Spinal cord (tissue), 10 donors: ENCODE data around the gene BFSP2. TPM values are rescaled to one million over a fixed set of nuclear protein-coding genes. Genes with fewer than 3 reads are reported as not detected.
A peak's percentile ranks its signal among the peaks of the same experiment; 100 is the strongest.

Experiments used
- DNase-seq, 6 donors: peaks; one replicate each; pipeline versions ENCODE4 v3.0.0 to v3.0.0-alpha.2; 2013 to 2015; ENCODE audit warnings: low spot score in 6 of 6, low read depth in 4 of 6
- H3K27ac ChIP-seq: one replicate; pipeline ENCODE4 v1.5.1; 2013; ENCODE audit warnings: low read depth, low read length, control low read depth
- H3K27me3 ChIP-seq: one replicate; pipeline ENCODE4 v1.6.1; 2013; ENCODE audit warnings: low read length; ENCODE audit not compliant: control insufficient read depth, insufficient read depth
- H3K36me3 ChIP-seq: one replicate; pipeline ENCODE4 v1.6.1; 2013; ENCODE audit warnings: low read length; ENCODE audit not compliant: control insufficient read depth, insufficient read depth
- H3K4me1 ChIP-seq: one replicate; pipeline ENCODE4 v1.6.1; 2013; ENCODE audit warnings: low read length; ENCODE audit not compliant: control insufficient read depth, insufficient read depth
- H3K4me3 ChIP-seq: one replicate; pipeline ENCODE4 v1.5.1; 2013; ENCODE audit warnings: low read depth, low read length, control low read depth
- H3K9me3 ChIP-seq: one replicate; pipeline ENCODE4 v1.6.1; 2013; ENCODE audit warnings: low read length; ENCODE audit not compliant: control insufficient read depth, insufficient read depth
- WGBS: methylation state at CpG from one replicate; pipeline ENCODE4 v1.1.5; 2013; ENCODE audit warnings: missing lambda C conversion rate; ENCODE audit not compliant: insufficient coverage; 5-methylcytosine and 5-hydroxymethylcytosine counted together
- polyA plus RNA-seq, 2 donors: library from polyadenylated mRNA; unstranded; fragments of 120-200 nt; gene quantifications; one replicate each; pipeline ENCODE4 v1.2.1, GENCODE V29; 2013; ENCODE audit not compliant: insufficient read length in 2 of 2
- total RNA-seq, 2 donors: library from RNA; depleted of rRNA in 1 of 2; stranded (reverse); fragments of 120-200 nt in 1 of 2; fragments of >200 nt in 1 of 2; gene quantifications; one replicate each; pipeline versions ENCODE4 v1.2.3 to v1.2.4, GENCODE V29; 2013 to 2014
- donor health status: healthy.

The BFSP2 gene
- total and polyA plus RNA-seq, 4 donors, result 1.0 TPM; not detected in 3

- 92% methylated on average over 1 of the region's 3 CpGs for WGBS
Observed at GRCh38 chr3:133460809-133461208, 61.0 kb downstream of the BFSP2 start.

GRCh38 chr3:133461291-133461690 lies 61.4 kb downstream of the BFSP2 start:
- Histone ChIP-seq H3K27me3 (no peaks in the 10 kb centered on the region), H3K36me3 (no peaks in the 10 kb centered on the region), H3K4me3 (no peak overlapping the region), H3K4me1 (no peaks in the 10 kb centered on the region), H3K27ac (no peak overlapping the region), H3K9me3 (no peaks in the 10 kb centered on the region)
- 44% methylated on average over 3 of the region's 4 CpGs for WGBS
- no peak for DNase-seq

More at GRCh38 chr3:133460809-133461208, 61.0 kb downstream of the BFSP2 start:
- DNase-seq, result no peak
- no peaks in the 10 kb centered on the region for H3K9me3 ChIP-seq
- H3K27me3 ChIP-seq, result no peaks in the 10 kb centered on the region
- H3K4me3 ChIP-seq, result no peak overlapping the region
- H3K27ac ChIP-seq, result no peak overlapping the region
- no peaks in the 10 kb centered on the region for H3K4me1 ChIP-seq
- no peaks in the 10 kb centered on the region for H3K36me3 ChIP-seq

GRCh38 chr3:133463347-133463860 lies 63.5 kb downstream of the BFSP2 start:
- Histone ChIP-seq H3K9me3 (no peaks in the 10 kb centered on the region), H3K4me1 (no peaks in the 10 kb centered on the region), H3K27ac (no peak overlapping the region), H3K4me3 (no peak overlapping the region), H3K27me3 (no peaks in the 10 kb centered on the region), H3K36me3 (no peaks in the 10 kb centered on the region)
- WGBS, result 39% methylated on average over 2 of the region's 8 CpGs
- DNase-seq, result no peak

GRCh38 chr3:133464573-133464972 lies 64.7 kb downstream of the BFSP2 start:
- no peak overlapping the region for H3K4me3 ChIP-seq
- 80% methylated on average over 1 of the region's 1 CpG for WGBS
- no peaks in the 10 kb centered on the region for H3K4me1 ChIP-seq
- no peaks in the 10 kb centered on the region for H3K9me3 ChIP-seq
- no peak overlapping the region for H3K27ac ChIP-seq
- no peaks in the 10 kb centered on the region for H3K27me3 ChIP-seq
- peak in 1 of 6 donors; percentile 43 for DNase-seq
- H3K36me3 ChIP-seq, result no peaks in the 10 kb centered on the region

GRCh38 chr3:133466531-133467386 lies 66.9 kb downstream of the BFSP2 start:
- no peaks in the 10 kb centered on the region for H3K36me3 ChIP-seq
- no peaks in the 10 kb centered on the region for H3K27me3 ChIP-seq
- H3K27ac ChIP-seq, result no peak overlapping the region
- no peaks in the 10 kb centered on the region for H3K9me3 ChIP-seq
- no peak for DNase-seq
- WGBS, result 79% methylated on average over 7 of the region's 12 CpGs
- H3K4me1 ChIP-seq, result no peaks in the 10 kb centered on the region
- no peak overlapping the region for H3K4me3 ChIP-seq

- Histone ChIP-seq H3K27me3 (no peaks in the 10 kb centered on the region), H3K4me1 (no peaks in the 10 kb centered on the region), H3K36me3 (no peaks in the 10 kb centered on the region), H3K4me3 (no peak overlapping the region), H3K27ac (no peak overlapping the region), H3K9me3 (no peaks in the 10 kb centered on the region)
- DNase-seq, result no peak
- 79% methylated on average over 2 of the region's 2 CpGs for WGBS
Observed at GRCh38 chr3:133467780-133468179, 67.9 kb downstream of the BFSP2 start.

- Histone ChIP-seq H3K4me3 (no peak overlapping the region), H3K27ac (no peak overlapping the region), H3K4me1 (no peaks in the 10 kb centered on the region), H3K36me3 (no peaks in the 10 kb centered on the region), H3K9me3 (no peaks in the 10 kb centered on the region), H3K27me3 (no peaks in the 10 kb centered on the region)
- no peak for DNase-seq
- WGBS, result 62% methylated on average over 2 of the region's 3 CpGs
Observed at GRCh38 chr3:133468251-133468721, 68.4 kb downstream of the BFSP2 start.

GRCh38 chr3:133469140-133469731 lies 69.4 kb downstream of the BFSP2 start:
- Histone ChIP-seq H3K27me3 (no peaks in the 10 kb centered on the region), H3K36me3 (no peaks in the 10 kb centered on the region), H3K27ac (peak overlapping the region; percentile 8), H3K9me3 (no peaks in the 10 kb centered on the region), H3K4me1 (no peaks in the 10 kb centered on the region), H3K4me3 (no peak overlapping the region)
- peak in 1 of 6 donors; percentile 77 for DNase-seq
- 63% methylated on average over 7 of the region's 7 CpGs for WGBS

GRCh38 chr3:133472242-133472641 lies 72.4 kb downstream of the BFSP2 start:
- peak in 1 of 6 donors; percentile 68 for DNase-seq
- Histone ChIP-seq H3K4me1 (peaks cover 11% of the 10 kb centered on the region), H3K27me3 (peaks cover 2% of the 10 kb centered on the region), H3K27ac (no peak overlapping the region), H3K9me3 (no peaks in the 10 kb centered on the region), H3K36me3 (no peaks in the 10 kb centered on the region), H3K4me3 (no peak overlapping the region)
- 54% methylated on average over 13 of the region's 24 CpGs for WGBS
